GM21717 (cell line): Measurements from ENCODE around the gene PYGB.
"Not testable (repeated sequence)": the region's sequence is repeated elsewhere in the genome, so short reads cannot be mapped to it uniquely, and the experiment has no call there.

ENCODE experiments used
- ATAC-seq: cut with Tn5 transposase; IDR thresholded peaks from one replicate; pipeline ENCODE4 v1.9.1; 2021; ENCODE audit warnings: mild to moderate bottlenecking, moderate library complexity; ENCODE audit not compliant: unreplicated experiment

Gene PYGB

DNA sequence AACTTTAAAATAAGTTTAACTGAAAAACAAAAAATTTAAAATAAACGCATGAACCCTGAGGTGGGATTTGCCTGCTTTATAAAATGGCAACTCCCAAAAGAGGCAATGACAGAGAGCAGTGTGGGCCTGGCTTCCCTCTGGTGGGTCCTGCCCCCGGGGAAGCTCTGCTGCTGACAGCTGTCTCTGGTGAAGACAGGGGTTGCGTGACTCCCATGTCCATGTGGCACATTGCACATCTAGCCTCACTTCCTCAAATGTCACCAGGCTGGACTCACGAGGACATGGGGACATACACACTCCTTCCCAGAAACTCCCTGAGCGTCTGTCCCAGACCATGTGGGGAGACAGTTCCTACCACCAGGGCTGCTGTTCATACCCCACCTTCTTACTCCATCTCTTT lies 76.5 kb downstream of the PYGB start:
- ATAC-seq, result no peak

DNA sequence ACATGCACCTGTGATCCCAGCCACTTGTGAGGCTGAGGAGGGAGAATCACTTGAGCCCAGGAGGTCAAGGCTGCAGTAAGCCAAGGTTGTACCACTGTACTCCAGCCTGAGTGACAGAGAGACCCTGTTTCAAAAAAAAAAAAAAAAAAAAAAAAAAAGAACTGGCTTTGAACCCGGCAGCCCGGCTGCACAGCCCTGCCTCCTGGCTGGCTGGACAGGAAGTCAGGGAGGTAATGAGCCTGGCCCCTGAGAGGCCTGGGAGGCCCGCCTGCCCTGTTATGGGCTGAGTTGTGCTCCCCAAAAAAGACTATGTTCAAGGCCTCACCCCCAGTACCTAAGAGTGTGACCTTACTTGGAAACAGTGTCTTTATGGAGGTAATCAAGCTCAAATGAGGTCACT lies 77.2 kb downstream of the PYGB start:
- no peak for ATAC-seq

DNA sequence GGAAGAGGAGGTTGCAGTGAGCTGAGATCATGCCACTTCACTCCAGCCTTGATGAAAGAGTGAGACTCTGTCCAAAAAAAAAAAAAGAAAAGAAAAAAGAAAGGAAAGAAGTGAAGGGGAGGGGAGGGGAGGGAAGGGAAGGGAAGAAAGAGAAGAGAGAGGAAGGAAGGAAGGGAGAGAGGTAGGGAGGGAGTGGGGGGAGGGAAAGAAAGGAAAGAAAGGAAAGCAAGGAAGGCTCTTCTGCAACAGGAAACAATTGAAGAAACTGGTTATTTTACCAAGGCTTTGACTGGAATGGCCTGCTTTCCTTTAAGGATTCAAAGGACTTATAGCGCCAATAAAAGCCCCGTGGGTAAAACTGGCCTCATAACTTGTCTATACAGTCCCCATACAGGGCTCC lies 78.1 kb downstream of the PYGB start:
- ATAC-seq, result no peak

DNA sequence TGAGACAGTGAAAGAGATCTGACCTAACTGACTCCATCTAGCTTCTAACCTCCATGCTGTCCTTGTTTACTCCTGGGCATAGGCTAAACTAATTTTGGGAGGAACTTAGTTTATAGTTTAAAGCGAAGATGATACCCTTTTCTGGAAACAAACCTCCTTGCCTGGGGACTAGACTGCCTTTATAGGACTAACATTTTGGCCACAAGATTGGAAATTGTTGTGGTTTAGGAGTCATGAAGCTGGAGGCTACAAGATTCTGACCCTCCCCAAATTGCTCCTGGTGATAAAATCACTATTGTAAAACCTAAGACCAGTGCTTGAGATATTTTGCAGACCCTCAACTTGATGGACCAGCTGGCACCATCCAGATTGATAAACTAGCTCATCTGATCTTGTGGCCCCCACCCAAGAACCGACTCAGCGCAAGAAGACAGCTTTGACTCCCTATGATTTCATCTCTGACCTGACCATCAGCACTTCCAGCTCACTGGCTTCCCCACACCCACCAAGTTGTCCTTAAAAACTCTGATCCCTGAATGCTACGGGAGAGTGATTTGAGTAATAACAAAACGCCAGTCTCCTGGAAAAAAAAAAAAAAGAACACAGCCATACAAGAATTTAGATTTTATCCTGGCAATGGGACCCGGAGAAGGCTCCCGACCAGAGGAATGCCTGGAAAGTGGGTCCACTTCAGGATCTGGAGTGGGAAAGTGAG lies 79.8 kb downstream of the PYGB start:
- ATAC-seq, result no peak

DNA sequence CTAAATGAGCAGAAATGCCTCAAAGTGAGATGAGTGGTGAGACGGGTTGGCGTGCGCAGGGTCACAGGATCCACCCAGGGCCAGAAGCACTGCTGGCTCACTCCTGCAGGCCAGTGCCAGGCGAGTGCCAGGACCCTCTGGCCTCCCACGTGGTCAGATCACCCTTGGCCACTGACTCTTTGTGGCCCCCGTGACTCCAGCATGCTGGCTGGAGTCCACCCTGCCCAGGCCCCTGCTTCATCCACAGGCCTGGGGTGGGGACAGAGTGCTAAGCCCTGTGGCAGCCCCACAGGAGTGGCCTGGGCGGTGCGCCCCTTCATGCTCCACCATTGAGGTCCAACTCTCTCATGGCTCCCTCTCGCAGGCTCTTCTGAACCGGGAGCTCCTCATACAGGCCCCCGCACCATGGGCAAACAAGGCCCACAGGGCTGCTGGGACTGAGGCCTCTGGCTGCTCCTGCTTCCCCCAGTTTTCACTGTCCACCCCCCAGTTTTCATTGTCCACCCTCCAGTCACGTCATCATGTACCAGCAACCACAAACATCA lies 81.1 kb downstream of the PYGB start:
- ATAC-seq, result no peak

DNA sequence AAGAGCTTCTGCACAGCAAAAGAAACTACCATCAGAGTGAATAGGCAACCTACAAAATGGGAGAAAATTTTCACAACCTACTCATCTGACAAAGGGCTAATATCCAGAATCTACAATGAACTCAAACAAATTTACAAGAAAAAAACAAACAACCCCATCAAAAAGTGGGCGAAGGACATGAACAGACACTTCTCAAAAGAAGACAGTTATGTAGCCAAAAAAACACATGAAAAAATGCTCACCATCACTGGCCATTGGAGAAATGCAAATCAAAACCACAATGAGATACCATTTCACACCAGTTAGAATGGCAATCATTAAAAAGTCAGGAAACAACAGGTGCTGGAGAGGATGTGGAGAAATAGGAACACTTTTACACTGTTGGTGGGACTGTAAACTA lies 87.1 kb downstream of the PYGB start:
- ATAC-seq, result not testable (repeated sequence)

DNA sequence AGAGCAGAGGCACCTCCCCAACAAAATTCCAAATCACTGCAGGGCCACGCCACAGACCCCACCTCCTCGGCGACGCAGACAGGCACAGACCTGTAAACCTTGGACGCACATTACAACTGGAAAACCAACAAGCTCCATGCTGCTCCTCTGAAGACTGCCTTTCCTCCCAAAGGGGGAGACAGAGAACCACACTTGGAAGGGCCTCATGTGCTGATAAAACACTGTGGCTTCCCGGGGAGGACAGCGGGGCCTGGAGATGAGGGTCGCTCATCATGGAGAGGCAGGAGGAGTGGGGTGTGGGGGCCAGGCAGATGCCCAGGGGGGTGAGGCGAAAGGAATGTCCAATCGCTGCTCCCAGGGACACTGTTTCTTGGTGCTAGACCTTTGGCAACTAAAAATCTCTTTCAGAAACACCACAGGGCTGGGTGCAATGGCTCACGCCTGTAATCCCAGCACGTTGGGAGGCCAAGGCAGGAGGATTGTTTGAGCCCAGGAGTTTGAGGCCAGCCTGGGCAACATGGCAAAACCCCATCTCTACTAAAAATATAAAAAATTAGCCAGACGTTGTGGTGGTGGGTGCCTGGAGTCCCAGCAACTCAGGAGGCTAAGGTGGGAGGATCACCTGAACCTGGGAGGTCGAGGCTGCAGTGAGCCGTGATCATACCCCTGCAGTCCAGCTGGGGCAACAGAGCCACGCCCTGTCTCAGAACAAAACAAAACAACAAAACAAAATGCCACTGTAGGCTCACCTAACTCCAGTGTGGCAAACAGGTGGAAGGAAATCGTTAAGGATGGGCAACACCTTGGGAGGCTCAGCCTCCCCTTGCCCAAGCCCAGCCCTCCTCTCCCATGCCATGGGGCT lies 88.9 kb downstream of the PYGB start:
- no peak for ATAC-seq

DNA sequence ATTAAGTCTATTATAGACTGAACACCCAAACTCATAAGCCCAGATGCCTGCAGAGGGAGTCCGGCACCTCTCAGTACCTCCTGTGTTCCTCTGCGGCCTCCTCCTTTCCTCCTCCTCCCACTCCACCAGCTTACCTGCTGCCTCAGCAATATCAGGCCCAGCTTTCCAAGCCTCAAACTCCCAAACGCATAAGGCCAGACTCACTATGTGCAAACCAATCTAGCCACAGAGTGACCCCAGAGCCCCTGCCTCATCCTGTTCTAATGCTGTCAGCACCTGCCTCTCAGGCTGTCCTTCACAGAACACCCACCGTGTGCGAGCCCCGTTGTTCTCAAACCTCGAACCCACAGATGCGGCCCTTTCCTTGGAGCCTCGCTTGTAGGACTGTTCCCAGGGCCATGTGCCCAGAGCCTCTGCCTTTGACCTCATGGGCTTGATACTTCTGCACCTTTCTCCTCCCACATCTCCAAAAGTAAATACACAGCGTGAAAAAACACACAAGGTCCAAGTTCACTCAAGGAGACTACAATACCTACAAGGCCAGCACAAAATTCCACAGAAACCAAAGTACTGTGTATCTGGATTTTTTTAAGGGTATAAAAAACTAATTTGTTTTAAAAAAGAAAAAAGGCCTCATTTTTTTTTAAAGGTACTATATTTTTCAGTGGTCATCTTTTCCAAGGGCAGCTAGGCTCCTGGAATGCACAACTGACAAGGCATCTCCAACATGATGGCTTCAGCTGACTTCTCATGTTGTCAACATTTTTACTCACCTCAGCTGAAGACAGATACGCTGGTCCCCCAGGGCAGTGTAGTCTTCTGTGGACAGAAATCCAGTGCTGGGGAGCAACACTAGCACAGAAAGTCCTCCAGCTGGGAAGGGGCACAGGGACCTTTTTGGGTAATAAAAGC lies 90.5 kb downstream of the PYGB start:
- ATAC-seq, result no peak

DNA sequence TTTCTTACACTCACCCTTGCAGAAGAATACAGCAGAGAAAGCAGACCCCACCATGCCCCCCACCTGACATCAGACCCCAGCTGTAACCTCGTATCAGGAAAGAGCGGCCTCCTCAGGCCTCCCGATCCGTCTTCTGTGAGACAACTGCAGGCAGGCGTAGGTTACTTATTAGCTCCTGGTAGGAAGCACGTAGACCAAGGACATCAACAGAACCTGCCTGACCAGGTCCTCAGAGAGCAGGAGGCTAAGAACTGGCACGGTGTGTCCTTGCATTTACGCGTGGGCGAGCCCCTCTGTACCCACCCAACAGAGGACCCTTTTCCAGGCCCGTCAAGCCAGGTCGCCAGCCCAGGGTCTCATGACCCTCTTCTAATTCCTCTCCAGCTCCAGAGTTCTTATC lies 91.7 kb downstream of the PYGB start:
- no peak for ATAC-seq

DNA sequence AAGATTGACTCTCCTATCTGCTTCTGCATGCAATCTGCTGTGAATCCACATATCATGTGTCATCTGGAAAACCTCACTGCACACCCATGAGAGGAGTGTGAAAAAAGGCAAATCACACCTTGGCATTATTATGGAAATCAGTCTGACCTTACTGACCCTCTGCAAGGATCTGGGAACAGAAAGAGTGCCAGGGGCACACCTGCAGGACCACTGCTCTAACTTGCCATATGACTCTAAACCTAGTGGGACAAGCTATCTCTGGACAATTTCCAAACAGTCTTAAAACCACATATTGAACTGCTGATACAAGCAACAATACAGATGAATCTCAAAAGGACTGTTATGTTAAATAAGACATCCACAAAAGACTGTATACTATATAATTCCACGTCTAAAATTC lies 92.5 kb downstream of the PYGB start:
- no peak for ATAC-seq

DNA sequence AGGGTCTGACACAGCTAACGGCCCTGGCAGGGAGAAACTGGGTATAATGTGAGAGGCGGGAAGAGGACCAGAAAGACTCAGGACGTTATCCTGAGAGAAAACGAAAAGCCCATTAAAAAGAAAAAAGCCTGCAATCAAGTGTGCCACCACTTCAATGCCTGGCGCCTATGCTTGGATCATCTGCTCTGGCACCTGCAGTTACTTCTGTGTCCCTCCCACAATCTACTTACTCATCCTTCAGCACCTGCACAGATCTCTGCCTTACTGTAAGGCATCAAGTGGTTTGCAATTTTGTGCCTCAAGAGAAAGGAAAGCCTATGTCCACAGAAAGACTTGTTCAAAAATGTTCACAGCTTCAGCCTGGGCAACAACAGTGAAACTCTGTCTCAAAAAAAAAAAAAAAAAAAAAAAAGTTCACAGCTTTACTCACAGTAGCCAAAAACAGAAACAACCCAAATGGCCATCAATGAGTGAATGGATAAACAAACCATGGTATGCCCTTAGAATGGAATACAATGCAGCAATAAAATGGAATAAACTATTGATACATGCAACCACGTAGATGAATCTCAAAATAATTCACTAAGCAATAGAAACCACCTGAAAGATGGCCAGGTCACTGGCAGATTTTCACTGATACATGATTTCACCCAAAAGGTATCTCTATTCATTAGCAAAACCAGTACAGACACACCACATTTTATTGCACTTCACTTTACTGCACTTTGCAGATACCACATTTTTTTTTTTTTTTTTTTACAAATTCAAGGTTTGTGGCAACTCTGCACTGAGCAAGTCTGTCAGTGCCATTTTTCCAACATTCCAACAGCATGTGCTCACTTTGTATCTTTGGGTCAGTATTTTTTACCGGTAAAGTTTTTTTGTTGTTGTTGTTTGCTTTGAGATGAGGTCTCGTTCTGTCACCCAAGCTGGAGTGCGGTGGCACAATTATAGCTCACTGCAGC lies 94.1 kb downstream of the PYGB start:
- no peak for ATAC-seq

DNA sequence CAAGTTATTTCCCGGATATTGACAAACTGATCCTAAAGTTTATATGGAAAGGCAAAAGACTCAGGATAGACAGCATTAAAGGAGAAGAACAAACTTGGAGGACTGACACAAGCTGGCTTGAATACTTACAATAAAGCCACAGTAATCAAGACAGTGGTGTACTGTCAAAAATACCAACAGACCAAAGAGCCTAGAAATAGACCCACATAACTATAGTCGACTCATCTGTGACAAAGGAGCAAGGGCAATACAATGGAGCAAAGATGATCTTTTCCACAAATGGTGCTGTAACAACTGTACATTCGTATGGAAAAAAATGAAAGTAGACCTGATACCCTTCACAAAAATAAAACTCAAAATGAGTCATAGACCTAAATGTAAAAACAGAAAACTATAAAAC lies 96.7 kb downstream of the PYGB start:
- no peak for ATAC-seq

DNA sequence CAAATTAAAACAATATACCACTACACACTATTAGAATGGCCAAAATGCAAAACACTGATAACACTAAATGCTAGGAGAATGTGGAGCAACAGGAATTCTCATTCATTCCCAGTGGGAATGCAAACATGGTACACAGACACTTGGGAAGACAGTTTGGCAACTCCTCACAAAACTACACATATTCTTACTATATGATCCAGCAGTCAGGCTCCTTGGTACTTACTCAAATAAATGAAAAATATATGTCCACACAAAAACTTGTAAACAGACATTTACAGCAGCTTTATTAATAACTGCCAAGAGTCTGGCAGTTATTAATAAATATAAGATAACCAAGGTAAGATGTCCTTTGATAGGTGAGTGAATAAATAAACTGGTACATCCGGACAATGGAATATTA lies 97.8 kb downstream of the PYGB start:
- ATAC-seq, result no peak

DNA sequence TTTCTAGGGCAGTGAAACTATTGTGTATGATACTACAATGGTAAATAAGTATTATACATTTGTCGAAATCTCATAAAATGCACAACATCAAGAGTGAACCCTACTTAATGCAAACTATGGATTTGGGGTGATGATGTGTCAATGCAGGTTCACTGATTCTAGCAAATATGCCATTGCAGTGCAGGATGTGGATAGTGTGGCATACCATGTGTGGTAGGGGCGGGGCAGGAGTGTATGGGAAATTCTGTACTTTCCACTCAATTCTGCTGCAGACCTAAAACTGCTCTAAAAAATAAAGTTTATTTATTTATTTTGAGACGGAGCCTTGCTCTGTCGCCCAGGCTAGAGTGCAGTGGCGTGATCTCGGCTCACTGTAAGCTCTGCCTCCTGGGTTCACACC lies 98.5 kb downstream of the PYGB start:
- no peak for ATAC-seq
